Caco-2 (cell line): ENCODE results near the gene ZBTB22. TPM values are rescaled to one million over a fixed set of nuclear protein-coding genes. Genes with fewer than 3 reads are reported as not detected.
A peak's percentile ranks its signal among the peaks of the same experiment; 100 is the strongest.

Experiments
- Bru-seq: library from RNA; stranded (reverse); fragments of 400-500 nt; gene quantifications from one replicate; lab custom pipeline; 2021; lab: Mats Ljungman, UMichigan
- BruChase-seq, 2 experiments: library from RNA; stranded (reverse); fragments of 400-500 nt; gene quantifications; one replicate each; lab custom pipeline; 2021; lab: Mats Ljungman, UMichigan
- BruUV-seq: library from RNA; stranded (reverse); fragments of 400-500 nt; replicated peaks from 2 replicates; lab custom pipeline; 2021; lab: Mats Ljungman, UMichigan
- CTCF ChIA-PET: fragments of 300-600 bp; sonication (Branson Sonifier 250); formaldehyde crosslinking; loops from one replicate; lab custom pipeline; 2022; ENCODE audit warnings: antibody characterized with exemption; lab: Charles Lee
- POLR2A ChIA-PET: fragments of 300-600 bp; sonication (Branson Sonifier 250); formaldehyde crosslinking; loops from one replicate; lab custom pipeline; 2022; ENCODE audit warnings: antibody characterized with exemption; lab: Charles Lee
- DNase-seq, 2 experiments: peaks; one replicate each; pipeline versions ENCODE4 v3.0.0 to v3.0.0-alpha.2; 2020 to 2022
- H3K27me3 ChIP-seq: replicated peaks from 2 replicates; pipeline ENCODE4 v1.6.0; 2011; ENCODE audit warnings: low read length; ENCODE audit not compliant: control insufficient read depth, insufficient read depth
- H3K36me3 ChIP-seq: 2 replicates; pipeline ENCODE4 v1.5.1; 2011; ENCODE audit warnings: low read length; ENCODE audit not compliant: control insufficient read depth, insufficient read depth
- H3K4me1 ChIP-seq: fragments of 250-450 bp; sonication (Bioruptor Pico); 2 replicates; pipeline ENCODE4 v1.5.1; 2020; ENCODE audit warnings: mild to moderate bottlenecking
- H3K4me3 ChIP-seq: 2 replicates; pipeline ENCODE4 v1.5.1; 2011; ENCODE audit warnings: low read depth, mild to moderate bottlenecking, control low read depth, low read length
- H3K9me3 ChIP-seq: fragments of 250-450 bp; sonication (Bioruptor Pico); 2 replicates; pipeline ENCODE4 v1.5.1; 2020; ENCODE audit warnings: mild to moderate bottlenecking, moderate library complexity
- H3K27ac Mint-ChIP-seq: one replicate; pipeline ENCODE4 v1.8.0; 2022; ENCODE audit warnings: mixed read lengths; ENCODE audit not compliant: unreplicated experiment
- H3K27me3 Mint-ChIP-seq: one replicate; pipeline ENCODE4 v1.8.0; 2022; ENCODE audit warnings: mixed read lengths; ENCODE audit not compliant: insufficient read depth, unreplicated experiment
- H3K36me3 Mint-ChIP-seq: one replicate; pipeline ENCODE4 v1.8.0; 2022; ENCODE audit warnings: mild to moderate bottlenecking, mixed read lengths; ENCODE audit not compliant: insufficient read depth, unreplicated experiment
- H3K4me1 Mint-ChIP-seq: one replicate; pipeline ENCODE4 v1.8.0; 2022; ENCODE audit warnings: low read depth, mixed read lengths; ENCODE audit not compliant: unreplicated experiment
- H3K4me3 Mint-ChIP-seq: one replicate; pipeline ENCODE4 v1.8.0; 2022; ENCODE audit warnings: mild to moderate bottlenecking, moderate library complexity, mixed read lengths; ENCODE audit not compliant: unreplicated experiment
- H3K9me3 Mint-ChIP-seq: one replicate; pipeline ENCODE4 v1.8.0; 2022; ENCODE audit warnings: mixed read lengths; ENCODE audit not compliant: unreplicated experiment
- CTCF ChIP-seq, 2 experiments: fragments of 200-600 bp in 1 of 2; IDR thresholded peaks; 1 replicate in 1 of 2; 2 replicates in 1 of 2; pipeline versions ENCODE4 v1.5.1 to v1.8.0; 2011 to 2022; ENCODE audit warnings: antibody characterized with exemption in 1 of 2, control low read depth in 1 of 2, inconsistent platforms in 1 of 2, low read depth in 1 of 2, low read length in 1 of 2, mild to moderate bottlenecking in 1 of 2, moderate library complexity in 1 of 2; ENCODE audit not compliant: insufficient read depth in 1 of 2, severe bottlenecking in 1 of 2, unreplicated experiment in 1 of 2
- intact Hi-C: fragments of 100-400 bp; cut with micrococcal nuclease; formaldehyde crosslinking; loops from one replicate; pipeline ENCODE4 v1.10.0; 2022; ENCODE audit not compliant: unreplicated experiment
- long read RNA-seq: library from polyadenylated mRNA; stranded (forward); transcript quantifications from one replicate; pipeline ENCODE4 v2.0.0, GENCODE V29; 2022
- total RNA-seq: library from RNA; stranded (reverse); gene quantifications from 2 replicates; pipeline ENCODE4 v1.2.3, GENCODE V29; 2022

ZBTB22 gene, protein sequence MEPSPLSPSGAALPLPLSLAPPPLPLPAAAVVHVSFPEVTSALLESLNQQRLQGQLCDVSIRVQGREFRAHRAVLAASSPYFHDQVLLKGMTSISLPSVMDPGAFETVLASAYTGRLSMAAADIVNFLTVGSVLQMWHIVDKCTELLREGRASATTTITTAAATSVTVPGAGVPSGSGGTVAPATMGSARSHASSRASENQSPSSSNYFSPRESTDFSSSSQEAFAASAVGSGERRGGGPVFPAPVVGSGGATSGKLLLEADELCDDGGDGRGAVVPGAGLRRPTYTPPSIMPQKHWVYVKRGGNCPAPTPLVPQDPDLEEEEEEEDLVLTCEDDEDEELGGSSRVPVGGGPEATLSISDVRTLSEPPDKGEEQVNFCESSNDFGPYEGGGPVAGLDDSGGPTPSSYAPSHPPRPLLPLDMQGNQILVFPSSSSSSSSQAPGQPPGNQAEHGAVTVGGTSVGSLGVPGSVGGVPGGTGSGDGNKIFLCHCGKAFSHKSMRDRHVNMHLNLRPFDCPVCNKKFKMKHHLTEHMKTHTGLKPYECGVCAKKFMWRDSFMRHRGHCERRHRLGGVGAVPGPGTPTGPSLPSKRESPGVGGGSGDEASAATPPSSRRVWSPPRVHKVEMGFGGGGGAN
- total RNA-seq (11.5 and 12.6 TPM in 2 replicates), Bru-seq, nascent RNA (percentile 61 among the genes with signal in this experiment), BruChase-seq, experiment 1, labeled RNA remaining after a 2-hour chase (percentile 74 among the genes with signal in this experiment), BruChase-seq, experiment 2, labeled RNA remaining after a 6-hour chase (percentile 66 among the genes with signal in this experiment)
- long read RNA-seq, transcript ZBTB22-208 (2 exons, 2,651 nt): major isoform, 19 of 23 reads
- long read RNA-seq, partial matches to known transcripts: 0 of 23 reads
- long read RNA-seq, other reads (novel, unspliced or antisense): 4 of 23 reads

- CTCF ChIA-PET: interaction anchor here (0.5 to 2.0 kb wide), 13 partner anchors 18 to 433 kb away, joined by 3 to 21 read pairs (median 4); partner anchors contain the start of genes RGL2, RPS18 and VPS52
- intact Hi-C loops: no loop called here
- peak; percentile 98 to 99 for DNase-seq
- no peaks in the 10 kb centered on the region for H3K9me3 Mint-ChIP-seq
- peaks cover 5% of the 10 kb centered on the region for H3K36me3 ChIP-seq
- H3K4me3 Mint-ChIP-seq: peak within 1 kb of the TSS; percentile 89
- peaks cover 64% of the 10 kb centered on the region for H3K36me3 Mint-ChIP-seq
- TF ChIP-seq CTCF (IDR thresholded peaks at IDR 0.05; ENCODE audit: insufficient read depth in 1 of 2, low read depth in 1 of 2, low read length in 1 of 2, severe bottlenecking in 1 of 2, unreplicated experiment in 1 of 2): no peak
- no peaks in the 10 kb centered on the region for H3K27me3 Mint-ChIP-seq
- TSS peak; percentile 35 for BruUV-seq
- peak within 1 kb of the TSS; percentile 90 for H3K27ac Mint-ChIP-seq
- POLR2A ChIA-PET: interaction anchor here (0.5 to 1.9 kb wide), 18 partner anchors 8 to 1498 kb away, joined by 3 to 22 read pairs (median 4); partner anchors contain the start of genes CUTA, KIFC1, PFDN6 and RGL2
- H3K9me3 ChIP-seq: no peaks in the 10 kb centered on the region
- peak within 1 kb of the TSS; percentile 73 for H3K4me3 ChIP-seq
- H3K4me1 ChIP-seq: peaks cover 22% of the 10 kb centered on the region
- H3K27me3 ChIP-seq: no peaks in the 10 kb centered on the region
- H3K4me1 Mint-ChIP-seq: peaks cover 45% of the 10 kb centered on the region
Measured at GRCh38 chr6:33317669-33318425, at the start of gene ZBTB22. ZBTB22 (minus strand) TSS chr6:33317744; CDS start chr6:33316916, 828 bp downstream.

GRCh38 chr6:33367009-33367714 is 49.6 kb upstream of the ZBTB22 start:
- Mint-ChIP-seq H3K9me3 (no peaks in the 10 kb centered on the region), H3K27me3 (no peaks in the 10 kb centered on the region), H3K36me3 (no peaks in the 10 kb centered on the region), H3K4me3 (no peak overlapping the region), H3K4me1 (peaks cover 6% of the 10 kb centered on the region), H3K27ac (no peak overlapping the region)
- intact Hi-C loops: no loop called here
- ChIA-PET POLR2A (no interaction called here), CTCF (interaction anchor here (0.8 kb wide), 1 partner anchor 49 kb away, joined by 4 read pairs; the partner anchor contains the start of gene ZBTB22)
- Histone ChIP-seq H3K4me1 (peaks cover 2% of the 10 kb centered on the region), H3K9me3 (no peaks in the 10 kb centered on the region), H3K27me3 (no peaks in the 10 kb centered on the region), H3K4me3 (no peak overlapping the region), H3K36me3 (no peaks in the 10 kb centered on the region)
- no peak for DNase-seq
- BruUV-seq: no TSS peak
- TF ChIP-seq CTCF (IDR thresholded peaks at IDR 0.05; ENCODE audit: insufficient read depth in 1 of 2, low read depth in 1 of 2, low read length in 1 of 2, severe bottlenecking in 1 of 2, unreplicated experiment in 1 of 2): no peak
